ENCODE measurements around the gene PHRF1.

PHRF1 gene

DNA sequence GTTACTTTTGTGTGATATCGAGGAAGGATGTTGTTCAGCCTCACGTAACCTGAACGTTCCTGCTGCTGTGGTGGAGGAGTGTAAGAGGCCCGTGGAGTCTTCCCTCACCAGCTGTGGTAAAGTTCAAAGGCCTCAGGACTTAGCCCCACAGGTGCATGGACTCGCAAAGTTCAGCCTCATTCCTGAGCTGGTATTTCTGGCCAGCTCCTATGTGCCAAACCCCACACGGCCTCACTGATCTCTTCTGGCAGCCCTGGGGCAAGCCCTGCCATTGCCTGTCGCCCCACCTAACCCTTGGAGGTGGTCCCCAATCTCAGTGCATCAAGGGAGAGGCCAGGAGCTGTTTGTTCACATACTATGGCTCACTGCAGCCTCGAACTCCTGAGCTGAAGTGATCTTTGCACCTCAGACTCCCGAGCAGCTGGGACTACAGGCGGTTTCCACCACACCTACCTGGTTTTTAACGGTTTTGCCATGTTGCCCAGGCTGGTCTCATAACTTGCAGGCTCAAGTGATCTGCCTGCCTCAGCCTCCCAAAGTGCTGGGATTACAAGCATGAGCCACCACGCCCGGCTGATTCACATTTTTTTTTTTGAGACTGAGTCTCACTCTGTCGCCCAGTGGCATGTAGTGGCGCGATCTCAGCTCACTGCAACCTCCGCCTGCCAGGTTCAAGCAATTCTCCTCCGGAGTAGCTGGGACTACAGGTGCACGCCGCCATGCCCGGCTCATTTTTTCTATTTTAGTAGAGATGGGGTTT, 2.2 kb downstream of the PHRF1 start:
- TF ChIP-seq, protein P1, sequence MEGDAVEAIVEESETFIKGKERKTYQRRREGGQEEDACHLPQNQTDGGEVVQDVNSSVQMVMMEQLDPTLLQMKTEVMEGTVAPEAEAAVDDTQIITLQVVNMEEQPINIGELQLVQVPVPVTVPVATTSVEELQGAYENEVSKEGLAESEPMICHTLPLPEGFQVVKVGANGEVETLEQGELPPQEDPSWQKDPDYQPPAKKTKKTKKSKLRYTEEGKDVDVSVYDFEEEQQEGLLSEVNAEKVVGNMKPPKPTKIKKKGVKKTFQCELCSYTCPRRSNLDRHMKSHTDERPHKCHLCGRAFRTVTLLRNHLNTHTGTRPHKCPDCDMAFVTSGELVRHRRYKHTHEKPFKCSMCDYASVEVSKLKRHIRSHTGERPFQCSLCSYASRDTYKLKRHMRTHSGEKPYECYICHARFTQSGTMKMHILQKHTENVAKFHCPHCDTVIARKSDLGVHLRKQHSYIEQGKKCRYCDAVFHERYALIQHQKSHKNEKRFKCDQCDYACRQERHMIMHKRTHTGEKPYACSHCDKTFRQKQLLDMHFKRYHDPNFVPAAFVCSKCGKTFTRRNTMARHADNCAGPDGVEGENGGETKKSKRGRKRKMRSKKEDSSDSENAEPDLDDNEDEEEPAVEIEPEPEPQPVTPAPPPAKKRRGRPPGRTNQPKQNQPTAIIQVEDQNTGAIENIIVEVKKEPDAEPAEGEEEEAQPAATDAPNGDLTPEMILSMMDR (IDR thresholded peaks at IDR 0.05; ENCODE audit: control insufficient read depth, extremely low read depth, insufficient read depth): no peak
- DNase-seq (ENCODE audit: low read depth): no peak
- H3K4me3 ChIP-seq (ENCODE audit: low read depth, low read length): peak overlapping the region; percentile 69

DNA sequence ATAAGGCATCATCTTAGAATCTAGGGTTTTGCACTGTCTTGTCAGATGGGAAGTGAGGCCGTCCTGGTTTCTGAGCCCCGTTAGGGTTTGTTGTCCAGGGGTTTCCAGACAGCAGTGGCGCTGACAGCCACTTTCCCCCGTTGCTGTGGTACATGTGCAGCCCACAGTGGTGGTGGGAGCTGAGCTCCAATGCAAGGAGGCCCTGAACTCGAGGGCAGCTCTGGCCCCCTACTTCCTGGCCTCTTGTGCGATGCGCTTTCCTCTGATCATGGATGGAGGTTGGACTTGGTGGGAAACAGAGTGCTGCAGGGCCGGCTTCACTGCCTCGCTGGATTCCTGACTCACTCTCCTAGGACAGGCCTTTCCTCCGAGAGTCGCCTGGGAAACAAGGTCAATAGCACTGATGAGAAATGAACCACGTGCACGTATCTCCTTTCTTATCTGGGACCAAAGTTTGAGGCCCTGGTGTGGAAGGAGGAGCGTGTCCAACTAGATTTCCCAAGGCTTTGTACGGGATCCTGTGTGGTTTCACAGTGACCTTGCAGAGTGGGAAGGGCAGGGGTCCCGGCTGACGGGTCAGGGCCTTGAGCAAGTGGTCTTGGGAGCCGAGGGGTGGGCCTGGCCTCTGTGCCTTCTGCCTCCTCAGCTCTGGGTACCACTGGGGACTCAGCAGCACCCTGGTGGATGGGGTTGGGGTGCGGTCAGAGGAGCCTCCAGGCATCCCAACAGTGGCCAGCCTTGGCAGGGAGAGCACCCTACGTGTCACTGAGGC, 3.7 kb downstream of the PHRF1 start:
- TF ChIP-seq, protein P1 (IDR thresholded peaks at IDR 0.05; ENCODE audit: control insufficient read depth, extremely low read depth, insufficient read depth): no peak
- DNase-seq (ENCODE audit: low read depth): no peak
- H3K4me3 ChIP-seq (ENCODE audit: low read depth, low read length): no peak overlapping the region

DNA sequence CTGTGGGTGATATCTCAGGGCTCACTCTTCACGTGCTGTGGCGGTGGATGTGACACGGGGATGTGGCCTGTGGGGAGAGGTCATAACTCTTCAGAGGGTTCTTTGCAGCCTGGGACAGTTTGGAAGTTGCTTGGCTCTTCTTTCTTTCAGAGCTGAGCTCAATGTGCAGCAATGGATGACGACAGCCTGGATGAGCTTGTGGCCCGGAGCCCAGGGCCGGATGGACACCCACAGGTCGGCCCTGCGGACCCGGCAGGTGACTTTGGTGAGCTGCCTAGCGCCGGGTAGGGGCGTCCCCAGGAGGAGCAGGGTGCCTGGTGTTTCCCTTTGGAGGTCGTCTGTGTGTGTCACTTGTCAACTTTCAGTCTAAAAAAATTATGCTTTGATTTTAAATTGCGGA, 5.1 kb downstream of the PHRF1 start:
- DNase-seq (ENCODE audit: low read depth): no peak
- TF ChIP-seq, protein P1 (IDR thresholded peaks at IDR 0.05; ENCODE audit: control insufficient read depth, extremely low read depth, insufficient read depth): no peak
- H3K4me3 ChIP-seq (ENCODE audit: low read depth, low read length): no peak overlapping the region

DNA sequence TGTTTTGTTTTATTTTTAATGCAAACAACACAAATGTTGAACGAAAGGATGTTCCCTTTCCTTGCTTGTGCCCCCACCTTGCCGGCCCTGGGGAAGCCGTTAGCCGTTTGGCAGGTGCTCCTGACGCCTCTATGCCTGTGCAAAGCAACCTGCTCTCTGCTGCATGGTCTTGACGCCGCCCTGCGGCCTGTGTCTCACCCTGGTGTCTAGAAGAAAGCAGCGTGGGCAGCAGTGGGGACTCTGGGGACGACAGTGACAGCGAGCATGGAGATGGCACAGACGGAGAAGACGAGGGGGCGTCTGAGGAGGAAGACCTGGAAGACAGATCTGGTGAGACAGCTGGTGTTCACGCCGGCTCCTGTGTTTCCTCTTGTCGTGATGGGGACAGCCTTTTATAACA, 5.5 kb downstream of the PHRF1 start:
- DNase-seq (ENCODE audit: low read depth): no peak
- TF ChIP-seq, protein P1 (IDR thresholded peaks at IDR 0.05; ENCODE audit: control insufficient read depth, extremely low read depth, insufficient read depth): no peak
- H3K4me3 ChIP-seq (ENCODE audit: low read depth, low read length): no peak overlapping the region

DNA sequence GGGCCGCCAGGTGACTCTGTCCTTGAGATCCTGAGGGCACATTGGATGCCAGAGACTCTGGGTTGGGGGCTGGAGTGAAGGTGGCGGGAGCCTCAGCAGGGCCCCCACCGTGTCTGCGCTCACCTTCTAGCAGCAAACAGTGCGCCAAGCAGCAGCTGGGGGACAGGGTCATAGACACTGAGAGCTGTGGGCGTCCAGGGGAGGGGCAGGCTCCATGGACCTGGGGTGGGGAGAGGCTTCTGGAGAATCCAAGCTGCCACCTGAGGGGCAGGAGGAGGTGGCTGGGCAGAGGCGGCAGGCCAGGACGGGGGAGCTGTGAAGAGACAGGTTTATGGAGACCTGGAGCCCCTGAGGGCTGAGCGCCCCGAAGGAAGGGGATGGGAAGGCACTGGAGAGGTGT, 8.0 kb downstream of the PHRF1 start:
- H3K4me3 ChIP-seq (ENCODE audit: low read depth, low read length): no peak overlapping the region
- TF ChIP-seq, protein P1 (IDR thresholded peaks at IDR 0.05; ENCODE audit: control insufficient read depth, extremely low read depth, insufficient read depth): no peak
- no peak for DNase-seq (ENCODE audit: low read depth)

DNA sequence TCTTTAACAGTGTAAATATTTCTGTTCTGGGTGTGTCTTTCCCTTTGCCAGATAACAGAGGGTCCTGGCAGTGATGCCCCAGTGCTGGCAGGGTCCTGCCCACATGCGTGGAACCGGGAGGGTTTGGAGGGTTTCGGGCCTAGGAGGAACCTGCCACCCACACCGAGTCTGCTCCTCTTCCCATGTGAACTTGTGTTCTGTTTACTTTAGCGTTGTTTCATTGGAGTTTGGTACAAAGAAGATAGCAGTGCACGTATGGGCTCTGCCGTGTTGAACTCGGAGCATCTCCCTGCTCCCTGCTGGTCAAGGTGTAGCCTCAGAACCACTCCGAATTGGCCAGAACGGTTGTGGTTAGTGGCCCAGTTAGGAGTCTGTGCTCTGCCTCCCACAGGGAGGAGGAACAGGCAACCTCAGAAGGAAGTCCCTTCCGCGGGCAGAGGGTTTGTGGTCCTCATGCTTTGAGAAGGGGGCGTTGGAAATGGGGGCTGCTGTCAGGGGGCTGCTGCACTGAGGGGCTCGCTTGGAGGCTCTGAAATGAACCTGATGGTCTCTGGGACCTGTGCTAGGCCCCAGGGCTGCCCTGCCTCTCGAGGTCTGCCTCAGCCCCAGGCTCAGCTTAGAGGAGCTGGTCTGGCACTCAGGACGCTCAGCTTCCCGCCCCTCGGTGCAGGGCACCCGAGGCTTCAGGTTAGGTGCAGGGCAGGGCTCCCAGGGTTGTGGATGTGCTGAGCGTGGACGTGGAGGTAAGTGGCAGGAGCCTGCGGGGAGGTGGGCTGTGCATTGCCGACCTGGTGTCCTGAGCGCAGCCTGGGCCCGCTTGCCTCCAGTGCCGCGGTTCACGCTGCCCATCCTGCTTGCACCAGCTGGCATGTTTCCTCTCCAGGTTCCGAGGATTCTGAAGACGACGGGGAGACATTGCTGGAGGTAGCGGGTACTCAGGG, 10.4 kb downstream of the PHRF1 start:
- DNase-seq (ENCODE audit: low read depth): no peak
- TF ChIP-seq, protein P1 (IDR thresholded peaks at IDR 0.05; ENCODE audit: control insufficient read depth, extremely low read depth, insufficient read depth): no peak
- H3K4me3 ChIP-seq (ENCODE audit: low read depth, low read length): no peak overlapping the region
